SK-N-SH (cell line): ENCODE measurements around the gene TRIP11. TPM values are rescaled to one million over a fixed set of nuclear protein-coding genes. Genes with fewer than 3 reads are reported as not detected.

ENCODE experiments used
- CTCF ChIA-PET: fragments of 300-600, 350-600 bp; formaldehyde crosslinking; extraction: SDS; loops from one replicate; lab custom pipeline; 2021; lab: Yijun Ruan, JAX
- POLR2A ChIA-PET: fragments of 350-600 bp; sonication (Branson Sonifier 250); formaldehyde crosslinking; extraction: SDS; loops from one replicate; lab custom pipeline; 2020; ENCODE audit warnings: antibody characterized with exemption, inconsistent platforms; lab: Yijun Ruan, JAX
- DNase-seq: peaks from one replicate; pipeline ENCODE4 v3.0.0; 2012
- H2AFZ ChIP-seq: fragments of 200-600 bp; sonication (generic); 2 replicates; pipeline ENCODE4 v1.8.1; 2016; ENCODE audit warnings: antibody characterized with exemption, mild to moderate bottlenecking, low read depth
- H3F3A ChIP-seq: fragments of 200-600 bp; sonication (generic); replicated peaks from 2 replicates; pipeline ENCODE3; 2016; ENCODE audit warnings: antibody characterized with exemption, mild to moderate bottlenecking; ENCODE audit not compliant: insufficient read depth
- H3K27ac ChIP-seq, 2 experiments: fragments of 200-500 bp in 1 of 2; fragments of 200-600 bp in 1 of 2; sonication (Bioruptor generic) in 1 of 2; sonication (generic), shearing (Covaris generic) in 1 of 2; 2 replicates each; pipeline versions ENCODE4 v1.5.1 to v1.6.1; 2014 to 2016; ENCODE audit warnings: low read depth in 2 of 2, inconsistent platforms in 1 of 2, low read length in 1 of 2, mild to moderate bottlenecking in 1 of 2, mixed read lengths in 1 of 2
- H3K27me3 ChIP-seq: fragments of 200-600 bp; sonication (generic), shearing (Covaris generic); 2 replicates; pipeline ENCODE4 v1.6.1; 2016; ENCODE audit warnings: mixed run types; ENCODE audit not compliant: insufficient read depth
- H3K36me3 ChIP-seq, 2 experiments: fragments of 200-500 bp in 1 of 2; fragments of 200-600 bp in 1 of 2; sonication (Bioruptor generic) in 1 of 2; sonication (generic) in 1 of 2; replicated peaks in 1 of 2; 2 replicates each; pipeline versions ENCODE3 to v1.5.1; 2014 to 2016; ENCODE audit warnings: low read length in 1 of 2, mild to moderate bottlenecking in 1 of 2; ENCODE audit not compliant: insufficient read depth in 2 of 2, control insufficient read depth in 1 of 2
- H3K4me1 ChIP-seq, 2 experiments: fragments of 200-500 bp in 1 of 2; fragments of 200-600 bp in 1 of 2; sonication (Bioruptor generic) in 1 of 2; sonication (generic), shearing (Covaris generic) in 1 of 2; 2 replicates each; pipeline versions ENCODE4 v1.5.1 to v1.6.1; 2014 to 2016; ENCODE audit warnings: low read depth in 1 of 2, low read length in 1 of 2, mixed run types in 1 of 2; ENCODE audit not compliant: insufficient read depth in 2 of 2, control insufficient read depth in 1 of 2
- H3K4me2 ChIP-seq: fragments of 200-600 bp; sonication (generic), shearing (Covaris generic); 2 replicates; pipeline ENCODE4 v1.6.1; 2017; ENCODE audit warnings: mixed run types
- H3K4me3 ChIP-seq, 2 experiments: fragments of 200-500 bp in 1 of 2; fragments of 200-600 bp in 1 of 2; sonication (Bioruptor generic) in 1 of 2; sonication (generic), shearing (Covaris generic) in 1 of 2; 2 replicates each; pipeline versions ENCODE4 v1.5.1 to v1.8.1; 2014 to 2016; ENCODE audit warnings: low read depth in 2 of 2, inconsistent platforms in 1 of 2, low read length in 1 of 2, mild to moderate bottlenecking in 1 of 2, mixed read lengths in 1 of 2, moderate library complexity in 1 of 2
- H3K79me2 ChIP-seq: fragments of 200-600 bp; sonication (generic); 2 replicates; pipeline ENCODE4 v1.8.1; 2017; ENCODE audit warnings: mild to moderate bottlenecking; ENCODE audit not compliant: insufficient read depth
- H3K9ac ChIP-seq: fragments of 200-600 bp; sonication (generic); 2 replicates; pipeline ENCODE4 v1.6.1; 2017; ENCODE audit warnings: mixed run types
- H3K9me2 ChIP-seq: fragments of 200-600 bp; sonication (generic); 2 replicates; pipeline ENCODE4 v1.6.1; 2017; ENCODE audit warnings: mixed run types
- H3K9me3 ChIP-seq: fragments of 200-600 bp; sonication (generic); 2 replicates; pipeline ENCODE4 v1.6.1; 2017; ENCODE audit warnings: mixed run types, mild to moderate bottlenecking, moderate library complexity
- H4K20me1 ChIP-seq: fragments of 200-600 bp; sonication (generic); 2 replicates; pipeline ENCODE4 v1.6.1; 2017; ENCODE audit warnings: mild to moderate bottlenecking, mixed run types; ENCODE audit not compliant: insufficient read depth
- CHD2 ChIP-seq: fragments of 150-350 bp; IDR thresholded peaks from 2 replicates; pipeline ENCODE4 v1.6.1; 2018; ENCODE audit warnings: low read length; ENCODE audit not compliant: partially characterized antibody
- EP300 ChIP-seq, 2 experiments: IDR thresholded peaks; 2 replicates each; pipeline versions ENCODE4 v1.4.0 to v1.6.1; 2012; ENCODE audit warnings: borderline replicate concordance in 1 of 2, low read depth in 1 of 2, low read length in 1 of 2
- EZH2phosphoT487 ChIP-seq: fragments of 200-600 bp; sonication (generic); IDR thresholded peaks from 2 replicates; pipeline ENCODE4 v1.6.1; 2017; ENCODE audit warnings: low read depth, mixed run types, mild to moderate bottlenecking, antibody characterized with exemption, moderate library complexity, borderline replicate concordance
- FOSL2 ChIP-seq: IDR thresholded peaks from 2 replicates; pipeline ENCODE4 v1.4.0; 2012; ENCODE audit warnings: low read depth, mild to moderate bottlenecking, moderate library complexity, borderline replicate concordance
- GABPA ChIP-seq: IDR thresholded peaks from 2 replicates; pipeline ENCODE4 v1.4.0; 2012; ENCODE audit warnings: low read depth, mild to moderate bottlenecking
- GATA2 ChIP-seq: sonication (generic); formaldehyde crosslinking; IDR thresholded peaks from 2 replicates; pipeline ENCODE4 v1.5.0; 2020; ENCODE audit warnings: mild to moderate bottlenecking, missing genetic modification reagents
- MXI1 ChIP-seq: IDR thresholded peaks from 2 replicates; pipeline ENCODE4 v1.6.1; 2012; ENCODE audit warnings: mild to moderate bottlenecking, low read depth, low read length, improper control_type of control experiment
- NRF1 ChIP-seq: IDR thresholded peaks from 2 replicates; pipeline ENCODE4 v1.6.1; 2012; ENCODE audit warnings: low read depth, mild to moderate bottlenecking, low read length
- POLR2AphosphoS5 ChIP-seq: IDR thresholded peaks from 2 replicates; pipeline ENCODE4 v1.6.1; 2012; ENCODE audit warnings: low read depth, low read length
- RAD21 ChIP-seq: IDR thresholded peaks from 2 replicates; pipeline ENCODE4 v1.6.1; 2012; ENCODE audit warnings: mild to moderate bottlenecking, low read length
- RFX5 ChIP-seq: IDR thresholded peaks from 2 replicates; pipeline ENCODE4 v1.6.1; 2012; ENCODE audit warnings: mild to moderate bottlenecking, improper control_type of control experiment, low read length
- RXRA ChIP-seq: IDR thresholded peaks from 2 replicates; pipeline ENCODE4 v1.4.0; 2012; ENCODE audit warnings: low read depth, mild to moderate bottlenecking, borderline replicate concordance
- TAF1 ChIP-seq: IDR thresholded peaks from 2 replicates; pipeline ENCODE4 v1.6.1; 2012; ENCODE audit warnings: low read depth, mild to moderate bottlenecking, low read length, moderate library complexity, borderline replicate concordance
- TEAD4 ChIP-seq: IDR thresholded peaks from 2 replicates; pipeline ENCODE4 v1.4.0; 2012; ENCODE audit warnings: mild to moderate bottlenecking, borderline replicate concordance; ENCODE audit not compliant: insufficient read depth
- YY1 ChIP-seq: IDR thresholded peaks from 2 replicates; pipeline ENCODE4 v1.4.0; 2012; ENCODE audit warnings: low read depth, mild to moderate bottlenecking
- WGBS: methylation state at CpG from one replicate; pipeline ENCODE4 v1.1.6; 2017; ENCODE audit warnings: low lambda C conversion rate; 5-methylcytosine and 5-hydroxymethylcytosine counted together
- polyA plus RNA-seq, 3 experiments: library from polyadenylated mRNA; depleted of rRNA; stranded (reverse); fragments of >200 nt; gene quantifications; 2 replicates each; pipeline ENCODE4 v1.2.3, GENCODE V29; 2012
- TF ChIP-seq, protein P1 (sequence below): fragments of 150-350 bp; IDR thresholded peaks from 2 replicates; pipeline ENCODE4 v1.6.1; 2017; ENCODE audit warnings: antibody characterized with exemption, low read length, low read depth, borderline replicate concordance
- TF ChIP-seq, protein P2 (sequence below): IDR thresholded peaks from 2 replicates; pipeline ENCODE4; 2012
- TF ChIP-seq, protein P3 (sequence below): IDR thresholded peaks from 2 replicates; pipeline ENCODE4 v1.4.0; 2012; ENCODE audit warnings: low read depth, borderline replicate concordance
- TF ChIP-seq, protein P4 (sequence below): IDR thresholded peaks from 2 replicates; pipeline ENCODE4 v1.6.1; 2012; ENCODE audit warnings: mild to moderate bottlenecking, low read depth, low read length, moderate library complexity

TRIP11 gene
- polyA plus RNA-seq, 1 of the 3 experiments (the other 2 are of a cell fraction): 4.6 TPM

DNA sequence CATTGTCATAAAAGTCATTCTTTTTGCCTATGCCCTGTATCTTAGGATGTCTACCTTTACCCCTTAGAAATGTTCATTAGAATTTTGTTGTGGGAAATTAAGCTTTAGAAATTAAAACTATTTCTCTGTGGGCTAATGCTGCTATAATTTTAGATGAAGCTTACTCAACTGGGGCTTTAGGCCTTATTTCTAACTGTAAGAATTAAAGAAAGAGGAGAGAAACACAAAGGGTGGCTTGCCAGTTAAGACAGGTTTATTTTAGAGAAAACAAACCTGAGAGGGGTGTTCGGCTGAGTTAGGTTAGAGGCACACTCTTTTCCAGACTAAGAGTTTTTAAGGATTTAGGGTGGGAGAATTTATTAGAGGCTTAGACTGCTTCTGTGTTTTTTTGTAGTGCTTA is 6.4 kb downstream of the TRIP11 start (continued):
- TF ChIP-seq TEAD4: no peak

DNA sequence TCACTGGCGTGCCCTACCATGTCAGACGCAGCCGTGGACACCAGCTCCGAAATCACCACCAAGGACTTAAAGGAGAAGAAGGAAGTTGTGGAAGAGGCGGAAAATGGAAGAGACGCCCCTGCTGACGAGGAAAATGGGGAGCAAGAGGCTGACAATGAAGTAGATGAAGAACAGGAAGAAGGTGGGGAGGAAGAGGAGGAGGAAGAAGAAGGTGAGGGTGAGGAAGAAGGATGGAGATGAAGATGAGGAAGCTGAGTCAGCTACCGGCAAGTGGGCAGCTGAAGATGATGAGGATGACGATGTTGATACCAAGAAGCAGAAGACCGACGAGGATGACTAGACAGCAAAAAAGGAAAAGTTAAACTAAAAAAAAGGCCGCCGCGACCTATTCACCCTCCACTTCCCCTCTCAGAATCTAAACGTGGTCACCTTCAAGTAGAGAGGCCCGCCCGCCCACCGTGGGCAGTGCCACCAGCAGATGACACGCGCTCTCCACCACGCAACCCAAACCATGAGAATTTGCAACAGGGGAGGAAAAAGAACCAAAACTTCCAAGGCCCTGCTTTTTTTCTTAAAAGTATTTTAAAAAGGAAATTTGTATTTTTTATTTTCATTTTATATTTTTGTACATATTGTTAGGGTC is 13.2 kb downstream of the TRIP11 start:
- no peak for TF ChIP-seq RXRA
- TF ChIP-seq YY1: no peak
- no peak for TF ChIP-seq NRF1
- TF ChIP-seq EP300 (IDR thresholded peaks at IDR 0.05; ENCODE audit: borderline replicate concordance in 1 of 2, low read depth in 1 of 2, low read length in 1 of 2): no peak
- no peak for TF ChIP-seq GABPA
- TF ChIP-seq POLR2AphosphoS5: no peak
- no peak for TF ChIP-seq RFX5
- TF ChIP-seq, protein P1, sequence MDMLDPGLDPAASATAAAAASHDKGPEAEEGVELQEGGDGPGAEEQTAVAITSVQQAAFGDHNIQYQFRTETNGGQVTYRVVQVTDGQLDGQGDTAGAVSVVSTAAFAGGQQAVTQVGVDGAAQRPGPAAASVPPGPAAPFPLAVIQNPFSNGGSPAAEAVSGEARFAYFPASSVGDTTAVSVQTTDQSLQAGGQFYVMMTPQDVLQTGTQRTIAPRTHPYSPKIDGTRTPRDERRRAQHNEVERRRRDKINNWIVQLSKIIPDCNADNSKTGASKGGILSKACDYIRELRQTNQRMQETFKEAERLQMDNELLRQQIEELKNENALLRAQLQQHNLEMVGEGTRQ: no peak
- TF ChIP-seq, protein P2, sequence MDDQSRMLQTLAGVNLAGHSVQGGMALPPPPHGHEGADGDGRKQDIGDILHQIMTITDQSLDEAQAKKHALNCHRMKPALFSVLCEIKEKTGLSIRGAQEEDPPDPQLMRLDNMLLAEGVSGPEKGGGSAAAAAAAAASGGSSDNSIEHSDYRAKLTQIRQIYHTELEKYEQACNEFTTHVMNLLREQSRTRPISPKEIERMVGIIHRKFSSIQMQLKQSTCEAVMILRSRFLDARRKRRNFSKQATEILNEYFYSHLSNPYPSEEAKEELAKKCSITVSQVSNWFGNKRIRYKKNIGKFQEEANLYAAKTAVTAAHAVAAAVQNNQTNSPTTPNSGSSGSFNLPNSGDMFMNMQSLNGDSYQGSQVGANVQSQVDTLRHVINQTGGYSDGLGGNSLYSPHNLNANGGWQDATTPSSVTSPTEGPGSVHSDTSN: no peak
- no peak for TF ChIP-seq TEAD4
- no peak for TF ChIP-seq RAD21
- TF ChIP-seq MXI1: no peak
- no peak for TF ChIP-seq GATA2 (CRISPR knock-in tag)
- no peak for TF ChIP-seq FOSL2
- TF ChIP-seq, all 33 proteins: peak for 0
- ChIA-PET POLR2A (no interaction called here), CTCF (no interaction called here)
- H3K27ac ChIP-seq: no peak overlapping the region
- no peaks in the 10 kb centered on the region for H4K20me1 ChIP-seq
- no peak overlapping the region for H2AFZ ChIP-seq
- H3K4me1 ChIP-seq: no peaks in the 10 kb centered on the region
- no peaks in the 10 kb centered on the region for H3K27me3 ChIP-seq
- DNase-seq: no peak
- H3K36me3 ChIP-seq: peaks cover 20 to 42% of the 10 kb centered on the region in 2 experiments
- H3K4me3 ChIP-seq: no peak overlapping the region
- no peaks in the 10 kb centered on the region for H3K9me3 ChIP-seq
- 97% methylated on average over 21 of the region's 21 CpGs for whole genome bisulfite sequencing
- H3K4me2 ChIP-seq: no peak overlapping the region
- peaks cover 48% of the 10 kb centered on the region for H3K79me2 ChIP-seq
- no peaks in the 10 kb centered on the region for H3K9me2 ChIP-seq
- no peak overlapping the region for H3K9ac ChIP-seq
- no peaks in the 10 kb centered on the region for H3F3A ChIP-seq

DNA sequence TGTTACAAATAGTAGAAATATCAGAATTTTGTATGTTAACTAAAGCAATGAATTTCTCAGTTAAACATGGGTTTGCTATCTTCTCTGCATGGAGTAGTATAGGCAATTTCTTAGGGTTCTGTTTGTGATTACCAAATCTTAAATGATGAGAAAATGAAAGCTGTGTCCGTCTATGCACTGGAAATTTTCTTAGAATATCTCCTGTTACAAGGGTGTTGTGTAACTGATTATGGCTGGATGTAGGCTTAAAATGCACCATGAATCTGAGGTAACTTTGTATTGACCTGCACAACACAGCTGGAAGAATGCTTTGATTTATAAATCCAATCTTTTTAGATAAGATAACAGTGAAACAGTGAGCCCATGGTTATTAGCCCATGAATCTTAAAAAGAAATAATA is 17.8 kb downstream of the TRIP11 start:
- Histone ChIP-seq H3K4me3 (no peak overlapping the region), H3K27me3 (no peaks in the 10 kb centered on the region), H3K4me1 (no peaks in the 10 kb centered on the region), H3K79me2 (peaks cover 45% of the 10 kb centered on the region), H3K27ac (no peak overlapping the region), H3K4me2 (no peak overlapping the region), H3K9me3 (no peaks in the 10 kb centered on the region), H3K9ac (no peak overlapping the region), H4K20me1 (no peaks in the 10 kb centered on the region), H2AFZ (no peak overlapping the region), H3K36me3 (peaks cover 31 to 55% of the 10 kb centered on the region in 2 experiments), H3F3A (no peaks in the 10 kb centered on the region), H3K9me2 (no peaks in the 10 kb centered on the region)
- DNase-seq: no peak
- CTCF ChIA-PET: no interaction called here
- POLR2A ChIA-PET: no interaction called here
- 90% methylated on average over 1 of the region's 1 CpG for WGBS
- TF ChIP-seq GATA2 (CRISPR knock-in tag) (no peak), TEAD4 (no peak), POLR2AphosphoS5 (no peak), TAF1 (no peak), CHD2 (no peak), RXRA (no peak), EZH2phosphoT487 (no peak)
- TF ChIP-seq, protein P3, sequence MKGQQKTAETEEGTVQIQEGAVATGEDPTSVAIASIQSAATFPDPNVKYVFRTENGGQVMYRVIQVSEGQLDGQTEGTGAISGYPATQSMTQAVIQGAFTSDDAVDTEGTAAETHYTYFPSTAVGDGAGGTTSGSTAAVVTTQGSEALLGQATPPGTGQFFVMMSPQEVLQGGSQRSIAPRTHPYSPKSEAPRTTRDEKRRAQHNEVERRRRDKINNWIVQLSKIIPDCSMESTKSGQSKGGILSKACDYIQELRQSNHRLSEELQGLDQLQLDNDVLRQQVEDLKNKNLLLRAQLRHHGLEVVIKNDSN: no peak
- TF ChIP-seq, protein P4, sequence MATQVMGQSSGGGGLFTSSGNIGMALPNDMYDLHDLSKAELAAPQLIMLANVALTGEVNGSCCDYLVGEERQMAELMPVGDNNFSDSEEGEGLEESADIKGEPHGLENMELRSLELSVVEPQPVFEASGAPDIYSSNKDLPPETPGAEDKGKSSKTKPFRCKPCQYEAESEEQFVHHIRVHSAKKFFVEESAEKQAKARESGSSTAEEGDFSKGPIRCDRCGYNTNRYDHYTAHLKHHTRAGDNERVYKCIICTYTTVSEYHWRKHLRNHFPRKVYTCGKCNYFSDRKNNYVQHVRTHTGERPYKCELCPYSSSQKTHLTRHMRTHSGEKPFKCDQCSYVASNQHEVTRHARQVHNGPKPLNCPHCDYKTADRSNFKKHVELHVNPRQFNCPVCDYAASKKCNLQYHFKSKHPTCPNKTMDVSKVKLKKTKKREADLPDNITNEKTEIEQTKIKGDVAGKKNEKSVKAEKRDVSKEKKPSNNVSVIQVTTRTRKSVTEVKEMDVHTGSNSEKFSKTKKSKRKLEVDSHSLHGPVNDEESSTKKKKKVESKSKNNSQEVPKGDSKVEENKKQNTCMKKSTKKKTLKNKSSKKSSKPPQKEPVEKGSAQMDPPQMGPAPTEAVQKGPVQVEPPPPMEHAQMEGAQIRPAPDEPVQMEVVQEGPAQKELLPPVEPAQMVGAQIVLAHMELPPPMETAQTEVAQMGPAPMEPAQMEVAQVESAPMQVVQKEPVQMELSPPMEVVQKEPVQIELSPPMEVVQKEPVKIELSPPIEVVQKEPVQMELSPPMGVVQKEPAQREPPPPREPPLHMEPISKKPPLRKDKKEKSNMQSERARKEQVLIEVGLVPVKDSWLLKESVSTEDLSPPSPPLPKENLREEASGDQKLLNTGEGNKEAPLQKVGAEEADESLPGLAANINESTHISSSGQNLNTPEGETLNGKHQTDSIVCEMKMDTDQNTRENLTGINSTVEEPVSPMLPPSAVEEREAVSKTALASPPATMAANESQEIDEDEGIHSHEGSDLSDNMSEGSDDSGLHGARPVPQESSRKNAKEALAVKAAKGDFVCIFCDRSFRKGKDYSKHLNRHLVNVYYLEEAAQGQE: no peak
